OCI-LY7 (cell line): ENCODE measurements around the gene TUFM. TPM values are rescaled to one million over a fixed set of nuclear protein-coding genes. Genes with fewer than 3 reads are reported as not detected.

Experiments used
- BruUV-seq: library from RNA; stranded (reverse); fragments of 400-500 nt; replicated peaks from 2 replicates; lab custom pipeline; 2021; lab: Mats Ljungman, UMichigan
- CTCF ChIA-PET: fragments of 300-600 bp; sonication (Branson Sonifier 250); formaldehyde crosslinking; loops from one replicate; lab custom pipeline; 2022; ENCODE audit warnings: antibody characterized with exemption; ENCODE audit not compliant: unreplicated experiment; lab: Charles Lee
- POLR2A ChIA-PET: fragments of 300-600 bp; sonication (Branson Sonifier 250); formaldehyde crosslinking; loops from one replicate; lab custom pipeline; 2022; ENCODE audit warnings: antibody characterized with exemption; lab: Charles Lee
- DNase-seq: peaks from one replicate; pipeline ENCODE4 v3.0.0-alpha.2; 2015; ENCODE audit warnings: low spot score
- H2AFZ ChIP-seq: fragments of 200-600 bp; sonication (generic), shearing (Covaris generic); 2 replicates; pipeline ENCODE4 v1.6.1; 2014; ENCODE audit warnings: mild to moderate bottlenecking, antibody characterized with exemption, low read length, moderate library complexity
- H3K27ac ChIP-seq: fragments of 200-600 bp; sonication (generic); 2 replicates; pipeline ENCODE4 v1.5.1; 2014; ENCODE audit warnings: mixed run types, low read depth, mild to moderate bottlenecking, moderate library complexity, low read length, inconsistent platforms; ENCODE audit not compliant: poor library complexity, severe bottlenecking
- H3K36me3 ChIP-seq: fragments of 200-600 bp; sonication (generic); 2 replicates; pipeline ENCODE4 v1.6.1; 2014; ENCODE audit warnings: mild to moderate bottlenecking, antibody characterized with exemption, low read length, moderate library complexity, mixed read lengths; ENCODE audit not compliant: insufficient read depth
- H3K4me1 ChIP-seq: fragments of 200-600 bp; sonication (generic); 2 replicates; pipeline ENCODE4 v1.5.1; 2014; ENCODE audit warnings: mild to moderate bottlenecking, low read length; ENCODE audit not compliant: insufficient read depth, poor library complexity, severe bottlenecking
- H3K4me2 ChIP-seq: fragments of 200-600 bp; sonication (generic); 2 replicates; pipeline ENCODE4 v1.6.1; 2014; ENCODE audit warnings: mild to moderate bottlenecking, low read length
- H3K4me3 ChIP-seq: fragments of 200-600 bp; sonication (generic); 2 replicates; pipeline ENCODE4 v1.5.1; 2014; ENCODE audit warnings: mild to moderate bottlenecking, low read depth, low read length; ENCODE audit not compliant: poor library complexity, severe bottlenecking
- H3K79me2 ChIP-seq: fragments of 200-600 bp; sonication (generic); 2 replicates; pipeline ENCODE4 v1.6.1; 2016; ENCODE audit warnings: low read depth, mild to moderate bottlenecking, low read length, moderate library complexity, mixed read lengths; ENCODE audit not compliant: insufficient read depth
- H3K9me2 ChIP-seq: fragments of 200-600 bp; sonication (generic); 2 replicates; pipeline ENCODE4 v1.6.1; 2016; ENCODE audit warnings: mild to moderate bottlenecking, low read length, mixed read lengths; ENCODE audit not compliant: insufficient read depth
- H3K9me3 ChIP-seq: fragments of 200-600 bp; sonication (generic); 2 replicates; pipeline ENCODE4 v1.6.1; 2014; ENCODE audit warnings: mild to moderate bottlenecking, mixed run types, low read length, mixed read lengths
- H4K20me1 ChIP-seq: fragments of 200-600 bp; sonication (generic); 2 replicates; pipeline ENCODE4 v1.6.1; 2014; ENCODE audit warnings: mild to moderate bottlenecking, antibody characterized with exemption, low read length, moderate library complexity, mixed read lengths; ENCODE audit not compliant: insufficient read depth
- EZH2phosphoT487 ChIP-seq: fragments of 200-600 bp; sonication (generic); IDR thresholded peaks from 2 replicates; pipeline ENCODE4 v1.6.1; 2018; ENCODE audit warnings: low read depth, borderline replicate concordance, mild to moderate bottlenecking, mixed run types, antibody characterized with exemption, low read length, moderate library complexity, mixed read lengths
- intact Hi-C: fragments of 100-400 bp; cut with micrococcal nuclease; formaldehyde crosslinking; loops from one replicate; pipeline ENCODE4 v1.10.0; 2022; ENCODE audit not compliant: unreplicated experiment
- total RNA-seq, 2 experiments: library from RNA; depleted of rRNA in 1 of 2; stranded (reverse); fragments of >200 nt in 1 of 2; shearing (Covaris generic) in 1 of 2; gene quantifications; 2 replicates each; pipeline ENCODE4 v1.2.3, GENCODE V29; 2014 to 2022
- TF ChIP-seq, protein P1 (sequence below): fragments of 200-600 bp; sonication (generic); conservative IDR thresholded peaks from 2 replicates; pipeline ENCODE4 v1.5.1; 2014; ENCODE audit warnings: mild to moderate bottlenecking, antibody characterized with exemption, low read length, moderate library complexity, mixed read lengths

Gene TUFM
- total RNA-seq, 2 experiments from 2014 or later = 184 to 211 TPM

DNA sequence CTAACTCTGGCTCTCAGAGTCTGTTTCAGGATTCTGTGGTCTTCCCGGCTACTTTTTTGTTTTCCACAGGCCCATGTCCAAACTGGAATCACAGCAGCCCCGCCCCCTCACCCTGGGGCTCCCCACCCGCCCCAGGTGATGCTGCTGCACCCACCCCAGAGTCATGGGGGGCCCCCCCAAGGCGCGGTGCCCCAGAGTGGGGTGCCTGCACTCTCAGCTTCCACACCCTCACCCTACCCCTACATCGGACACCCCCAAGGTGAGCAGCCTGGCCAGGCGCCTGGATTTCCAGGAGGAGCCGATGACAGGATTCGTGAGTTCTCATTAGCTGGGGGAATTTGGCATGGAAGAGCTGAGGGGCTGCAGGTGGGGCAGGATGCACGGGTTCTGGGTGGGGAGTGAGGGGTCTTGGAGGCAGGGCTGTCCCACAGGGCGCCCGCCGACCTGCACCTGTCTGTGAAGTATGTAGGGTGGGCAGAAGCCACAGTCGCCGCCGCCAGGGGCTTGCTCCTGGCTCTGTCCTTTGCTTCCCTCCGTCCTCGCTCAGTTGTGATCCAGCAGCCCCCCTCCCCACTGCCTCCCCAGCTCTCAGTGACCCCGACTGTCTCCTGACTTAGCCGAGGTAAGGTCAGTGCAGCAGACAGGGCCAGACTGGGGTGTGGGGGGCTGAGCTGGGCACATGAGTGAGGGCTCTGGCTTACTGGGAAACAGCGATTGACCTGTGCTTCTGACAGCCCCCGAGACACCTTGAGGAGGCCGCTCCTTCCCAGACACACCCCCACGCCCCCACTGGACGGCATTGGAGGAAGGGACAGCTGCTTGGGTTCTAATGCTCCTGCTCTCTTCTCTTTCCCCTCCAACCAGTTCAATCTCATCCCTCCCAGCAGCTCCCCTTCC lies 10.0 kb downstream of the TUFM start:
- BruUV-seq = no TSS peak
- peaks cover 92% of the 10 kb centered on the region for H3K36me3 ChIP-seq
- CTCF ChIA-PET = no interaction called here

DNA sequence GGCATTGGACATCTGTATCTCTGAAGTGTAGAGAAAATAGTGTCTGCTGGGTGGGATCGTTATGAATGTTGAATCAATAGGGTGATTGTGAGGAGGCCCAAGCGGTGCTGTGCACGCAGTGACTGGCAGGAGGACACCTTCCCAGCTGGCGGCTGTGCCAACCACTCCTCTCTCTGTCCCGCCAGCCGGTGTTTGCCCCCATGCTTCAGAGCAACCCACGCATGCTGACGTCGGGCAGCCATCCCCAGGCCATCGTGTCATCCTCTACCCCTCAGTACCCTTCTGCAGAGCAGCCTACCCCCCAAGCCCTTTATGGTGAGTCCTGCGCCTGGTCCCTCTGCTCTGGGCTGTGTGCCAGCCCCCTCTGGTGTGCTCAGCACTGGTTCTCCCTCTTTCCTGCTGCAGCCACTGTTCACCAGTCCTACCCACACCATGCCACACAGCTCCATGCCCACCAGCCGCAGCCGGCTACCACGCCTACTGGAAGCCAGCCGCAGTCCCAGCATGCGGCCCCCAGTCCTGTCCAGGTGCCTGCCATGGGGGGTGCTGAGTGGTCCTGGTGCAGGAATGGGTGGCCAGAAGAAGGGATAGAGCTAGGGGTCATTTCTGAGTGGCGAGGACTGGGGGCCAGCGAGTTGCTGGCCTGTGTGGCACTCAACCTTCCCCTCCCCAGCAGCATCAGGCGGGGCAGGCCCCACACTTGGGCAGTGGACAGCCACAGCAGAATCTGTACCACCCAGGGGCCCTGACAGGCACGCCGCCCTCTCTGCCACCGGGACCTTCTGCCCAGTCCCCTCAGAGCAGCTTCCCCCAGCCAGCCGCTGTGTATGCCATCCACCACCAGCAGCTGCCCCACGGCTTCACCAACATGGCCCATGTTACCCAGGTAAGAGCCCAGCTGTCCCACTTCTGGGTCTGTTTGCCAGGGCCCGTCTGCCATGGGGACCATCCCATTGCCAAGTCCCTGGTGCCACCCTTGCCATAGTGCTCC lies 11.0 kb downstream of the TUFM start:
- Histone ChIP-seq H3K4me2 (no peak overlapping the region), H4K20me1 (no peaks in the 10 kb centered on the region), H3K4me3 (no peak overlapping the region), H3K9me3 (no peaks in the 10 kb centered on the region), H3K9me2 (no peaks in the 10 kb centered on the region), H3K36me3 (peaks cover 100% of the 10 kb centered on the region), H3K79me2 (peaks cover 4% of the 10 kb centered on the region; the same call in 1 of the 2 replicates), H3K4me1 (no peaks in the 10 kb centered on the region), H3K27ac (no peak overlapping the region), H2AFZ (no peak overlapping the region)
- TF ChIP-seq EZH2phosphoT487 = no peak
- TF ChIP-seq, protein P1, sequence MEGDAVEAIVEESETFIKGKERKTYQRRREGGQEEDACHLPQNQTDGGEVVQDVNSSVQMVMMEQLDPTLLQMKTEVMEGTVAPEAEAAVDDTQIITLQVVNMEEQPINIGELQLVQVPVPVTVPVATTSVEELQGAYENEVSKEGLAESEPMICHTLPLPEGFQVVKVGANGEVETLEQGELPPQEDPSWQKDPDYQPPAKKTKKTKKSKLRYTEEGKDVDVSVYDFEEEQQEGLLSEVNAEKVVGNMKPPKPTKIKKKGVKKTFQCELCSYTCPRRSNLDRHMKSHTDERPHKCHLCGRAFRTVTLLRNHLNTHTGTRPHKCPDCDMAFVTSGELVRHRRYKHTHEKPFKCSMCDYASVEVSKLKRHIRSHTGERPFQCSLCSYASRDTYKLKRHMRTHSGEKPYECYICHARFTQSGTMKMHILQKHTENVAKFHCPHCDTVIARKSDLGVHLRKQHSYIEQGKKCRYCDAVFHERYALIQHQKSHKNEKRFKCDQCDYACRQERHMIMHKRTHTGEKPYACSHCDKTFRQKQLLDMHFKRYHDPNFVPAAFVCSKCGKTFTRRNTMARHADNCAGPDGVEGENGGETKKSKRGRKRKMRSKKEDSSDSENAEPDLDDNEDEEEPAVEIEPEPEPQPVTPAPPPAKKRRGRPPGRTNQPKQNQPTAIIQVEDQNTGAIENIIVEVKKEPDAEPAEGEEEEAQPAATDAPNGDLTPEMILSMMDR = no peak
- CTCF ChIA-PET = no interaction called here
- BruUV-seq = no TSS peak
- no peak for DNase-seq
- intact Hi-C loops = no loop called here
- POLR2A ChIA-PET = no interaction called here

More for the DNA sequence above, 10.0 kb downstream of the TUFM start:
- H3K9me2 ChIP-seq = no peaks in the 10 kb centered on the region
- no peak overlapping the region for H3K4me2 ChIP-seq
- H3K4me3 ChIP-seq = no peak overlapping the region
- no peaks in the 10 kb centered on the region for H3K4me1 ChIP-seq
- no peaks in the 10 kb centered on the region for H3K79me2 ChIP-seq
- no peak overlapping the region for H3K27ac ChIP-seq
- H2AFZ ChIP-seq = no peak overlapping the region
- no peak for DNase-seq
- TF ChIP-seq, protein P1 = no peak
- TF ChIP-seq EZH2phosphoT487 = no peak
- intact Hi-C loops = no loop called here
- H3K9me3 ChIP-seq = no peaks in the 10 kb centered on the region
- no peaks in the 10 kb centered on the region for H4K20me1 ChIP-seq
- POLR2A ChIA-PET = no interaction called here
